Left lung (tissue), 10 donors: Measurements from ENCODE around the gene GGA1. TPM values are rescaled to one million over a fixed set of nuclear protein-coding genes. Genes with fewer than 3 reads are reported as not detected.

Source experiments
- ATAC-seq: fragments of 200-7000 bp; cut with Tn5 transposase; one replicate; pipeline ENCODE4 v1.9.1; 2020; ENCODE audit warnings: moderate library complexity
- DNase-seq, 4 donors: peaks; one replicate each; pipeline ENCODE4 v3.0.0-alpha.2; 2013 to 2020
- H3K27ac ChIP-seq, 2 donors: fragments of 200-600 bp; sonication (generic) in 1 of 2; one replicate each; pipeline versions ENCODE4 v1.5.0 to v1.8.0; 2020 to 2021
- H3K27me3 ChIP-seq, 2 donors: fragments of 200-600 bp; sonication (generic) in 1 of 2; one replicate each; pipeline versions ENCODE4 v1.5.0 to v1.8.0; 2020 to 2021
- H3K36me3 ChIP-seq, 2 donors: fragments of 200-600 bp; sonication (generic) in 1 of 2; one replicate each; pipeline versions ENCODE4 v1.5.0 to v1.8.0; 2020 to 2021
- H3K4me1 ChIP-seq, 2 donors: fragments of 200-600 bp; one replicate each; pipeline ENCODE4 v1.8.0; 2021
- H3K4me3 ChIP-seq, 2 donors: fragments of 200-600 bp; sonication (generic) in 1 of 2; one replicate each; pipeline versions ENCODE4 v1.5.0 to v1.8.0; 2020 to 2021; ENCODE audit warnings: mild to moderate bottlenecking in 1 of 2
- H3K9me3 ChIP-seq, 2 donors: fragments of 200-600 bp; sonication (generic) in 1 of 2; one replicate each; pipeline versions ENCODE4 v1.5.0 to v1.8.0; 2020 to 2021
- CTCF ChIP-seq, 2 donors: fragments of 200-600 bp; sonication (generic) in 1 of 2; IDR thresholded peaks; one replicate each; pipeline versions ENCODE4 v1.5.0 to v1.8.0; 2021; ENCODE audit warnings: antibody characterized with exemption in 2 of 2
- intact Hi-C, 2 donors: fragments of 100-400 bp; cut with DNase I; formaldehyde crosslinking; loops; one replicate each; pipeline versions ENCODE4 v1.11.2 to v1.14.2; 2022
- polyA plus RNA-seq, 6 donors: library from polyadenylated mRNA; unstranded; fragments of 120-200 nt; gene quantifications; one replicate each; pipeline ENCODE4 v1.2.1, GENCODE V29; 2013; ENCODE audit not compliant: insufficient read length in 6 of 6
- total RNA-seq, 2 donors: library from RNA; stranded (reverse); fragmentation: NEBNext Ultra II Directional; extraction: Animal tissue kit (Norgen Biotek cat#: 25700); gene quantifications; one replicate each; pipeline ENCODE4 v1.2.1, GENCODE V29; 2021
- donor health status: DM: no; HTN: yes; CAD: no.
- donor health status: DM: no; HTN: no; CAD: no.

Gene GGA1
- total and polyA plus RNA-seq, 8 donors = 49.6 to 71.2 (median 58.8) TPM

- H3K27ac ChIP-seq = peak overlapping the region in 1 of 2 donors; percentile 65
- TF ChIP-seq CTCF (IDR thresholded peaks at IDR 0.05) = no peak
- no peak for ATAC-seq
Observed at GRCh38 chr22:37570661-37570976, 38.0 kb upstream of the GGA1 start.

GRCh38 chr22:37571258-37571991, 37.2 kb upstream of the GGA1 start:
- DNase-seq (no peak), ATAC-seq (no peak)
- intact Hi-C loops = no loop called here
- no peaks in the 10 kb centered on the region for H3K9me3 ChIP-seq
- H3K27me3 ChIP-seq = peaks cover 0 to 1% of the 10 kb centered on the region in 2 donors
- TF ChIP-seq CTCF (IDR thresholded peaks at IDR 0.05) = no peak
- H3K4me3 ChIP-seq = no peak overlapping the region
- peaks cover 22 to 40% of the 10 kb centered on the region in 2 donors for H3K4me1 ChIP-seq
- no peak overlapping the region for H3K27ac ChIP-seq
- H3K36me3 ChIP-seq = peaks cover 0 to 24% of the 10 kb centered on the region in 2 donors

More at GRCh38 chr22:37570661-37570976, 38.0 kb upstream of the GGA1 start:
- H3K9me3 ChIP-seq = no peaks in the 10 kb centered on the region
- no peak overlapping the region for H3K4me3 ChIP-seq
- H3K27me3 ChIP-seq = peaks cover 0 to 10% of the 10 kb centered on the region in 2 donors
- intact Hi-C loops = no loop called here
- no peak for DNase-seq
- peaks cover 0 to 32% of the 10 kb centered on the region in 2 donors for H3K36me3 ChIP-seq
- peaks cover 30 to 49% of the 10 kb centered on the region in 2 donors for H3K4me1 ChIP-seq

GRCh38 chr22:37571992-37572373, 36.7 kb upstream of the GGA1 start:
- Histone ChIP-seq H3K36me3 (peaks cover 0 to 18% of the 10 kb centered on the region in 2 donors), H3K4me3 (no peak overlapping the region), H3K9me3 (no peaks in the 10 kb centered on the region), H3K27me3 (no peaks in the 10 kb centered on the region), H3K4me1 (peaks cover 17 to 35% of the 10 kb centered on the region in 2 donors), H3K27ac (no peak overlapping the region)
- no peak for DNase-seq
- TF ChIP-seq CTCF (IDR thresholded peaks at IDR 0.05) = no peak
- ATAC-seq = no peak
- intact Hi-C loops = no loop called here

- H3K27ac ChIP-seq = no peak overlapping the region
Observed at GRCh38 chr22:37575490-37576003, 33.1 kb upstream of the GGA1 start.

More at GRCh38 chr22:37575490-37576003, 33.1 kb upstream of the GGA1 start:
- no peak overlapping the region for H3K4me3 ChIP-seq
- H3K36me3 ChIP-seq = no peaks in the 10 kb centered on the region
- intact Hi-C loops = no loop called here
- ATAC-seq (no peak), DNase-seq (no peak)
- TF ChIP-seq CTCF (IDR thresholded peaks at IDR 0.05) = no peak
- no peaks in the 10 kb centered on the region for H3K9me3 ChIP-seq
- no peaks in the 10 kb centered on the region for H3K27me3 ChIP-seq
- H3K4me1 ChIP-seq = peaks cover 0 to 10% of the 10 kb centered on the region in 2 donors
